Fibroblast of upper back skin (primary cell): ENCODE measurements around the gene PLB1.

Experiments
- DNase-seq: peaks from one replicate; pipeline ENCODE4 v3.0.0-alpha.2; 2013

The PLB1 gene

DNA sequence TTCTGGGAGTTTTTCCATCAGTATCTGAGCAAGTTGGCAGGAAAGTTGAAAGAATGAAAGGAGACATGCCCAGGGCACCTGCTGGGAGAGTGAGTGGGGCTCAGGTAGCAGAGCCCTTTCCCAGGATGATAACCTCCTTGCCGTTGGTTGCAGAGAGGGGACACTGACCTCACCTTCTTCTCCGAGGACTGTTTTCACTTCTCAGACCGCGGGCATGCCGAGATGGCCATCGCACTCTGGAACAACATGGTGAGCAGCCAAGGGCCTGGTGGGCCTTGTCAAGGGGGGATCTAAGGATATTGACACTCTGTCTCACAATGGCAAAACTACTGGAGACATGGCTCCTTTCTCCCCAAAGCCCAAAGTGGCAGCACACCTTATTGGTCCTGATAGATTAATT lies 136.9 kb downstream of the PLB1 start:
- no peak for DNase-seq

DNA sequence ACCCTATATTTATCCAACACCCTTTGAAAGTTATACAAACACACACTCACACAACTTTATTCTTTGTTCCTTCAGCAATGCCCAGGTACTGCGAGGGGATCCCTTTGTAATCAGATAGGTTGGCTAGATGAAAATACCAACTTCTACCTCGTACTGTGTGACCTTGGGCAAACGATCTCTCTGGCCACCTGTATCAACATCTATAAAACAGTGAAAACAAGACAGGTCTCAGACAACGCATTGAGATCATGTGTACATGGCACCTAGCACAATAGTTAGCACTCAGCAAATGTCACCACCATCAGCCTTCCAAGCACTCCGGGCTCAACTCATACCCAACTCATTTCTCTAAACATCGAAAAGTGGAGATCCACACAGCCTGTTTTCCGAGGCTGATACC lies 137.3 kb downstream of the PLB1 start:
- DNase-seq = no peak

DNA sequence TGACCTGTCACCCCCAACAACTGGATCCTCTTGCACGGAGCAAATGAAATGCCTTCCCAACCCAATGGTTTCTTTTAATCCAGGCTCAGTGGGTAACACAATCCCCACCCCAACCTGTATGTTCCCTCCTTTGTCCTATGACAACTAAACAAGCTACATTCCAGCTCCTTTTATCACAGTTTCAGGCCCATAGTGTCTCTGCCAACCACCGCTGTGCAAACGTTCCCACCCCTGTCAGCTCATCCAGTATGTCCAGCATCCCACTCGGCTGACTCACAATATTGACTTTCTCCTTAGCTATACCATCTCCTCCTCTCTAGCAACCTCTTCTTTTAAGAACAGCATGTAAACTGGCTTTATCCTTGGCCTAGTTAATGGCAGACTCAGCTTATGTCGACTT lies 137.9 kb downstream of the PLB1 start:
- DNase-seq = peak; percentile 76

DNA sequence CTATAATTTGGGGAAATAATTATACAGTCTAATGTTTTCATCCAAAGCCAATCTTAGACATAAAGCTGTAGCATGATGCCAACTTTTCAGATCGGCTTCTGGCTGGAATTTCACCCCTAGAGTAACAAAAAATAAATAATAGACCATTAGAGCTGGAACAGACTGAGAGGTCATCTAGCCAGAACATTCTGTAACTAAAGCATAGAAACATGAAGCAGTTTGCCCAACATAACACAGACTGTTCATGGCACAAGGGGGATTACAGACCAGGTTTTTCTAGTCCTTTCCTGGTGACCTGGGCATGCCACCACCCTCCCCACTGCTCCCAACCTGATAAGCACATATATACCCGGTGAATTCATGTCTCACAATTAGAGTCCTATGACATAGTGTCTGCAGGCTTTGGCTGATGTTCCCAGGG lies 139.3 kb downstream of the PLB1 start:
- no peak for DNase-seq

DNA sequence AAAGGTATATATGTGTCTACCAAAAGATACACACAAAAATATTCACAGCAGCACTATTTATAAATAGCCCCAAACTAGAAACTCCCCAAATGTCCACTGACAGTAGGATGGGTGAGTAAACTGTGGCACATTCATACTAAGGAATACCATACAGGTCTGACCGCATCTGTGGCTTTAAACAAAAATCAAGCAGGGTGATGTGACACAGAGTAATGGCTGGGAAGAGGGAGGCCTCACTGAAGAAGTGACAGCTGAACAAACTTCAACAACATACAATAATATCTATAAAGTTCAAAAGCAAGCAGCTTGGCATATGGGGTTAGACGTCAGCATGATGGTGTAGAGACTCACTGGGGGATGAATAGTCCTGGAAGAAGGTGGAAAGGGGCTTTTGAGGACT lies 140.6 kb downstream of the PLB1 start:
- DNase-seq = no peak

DNA sequence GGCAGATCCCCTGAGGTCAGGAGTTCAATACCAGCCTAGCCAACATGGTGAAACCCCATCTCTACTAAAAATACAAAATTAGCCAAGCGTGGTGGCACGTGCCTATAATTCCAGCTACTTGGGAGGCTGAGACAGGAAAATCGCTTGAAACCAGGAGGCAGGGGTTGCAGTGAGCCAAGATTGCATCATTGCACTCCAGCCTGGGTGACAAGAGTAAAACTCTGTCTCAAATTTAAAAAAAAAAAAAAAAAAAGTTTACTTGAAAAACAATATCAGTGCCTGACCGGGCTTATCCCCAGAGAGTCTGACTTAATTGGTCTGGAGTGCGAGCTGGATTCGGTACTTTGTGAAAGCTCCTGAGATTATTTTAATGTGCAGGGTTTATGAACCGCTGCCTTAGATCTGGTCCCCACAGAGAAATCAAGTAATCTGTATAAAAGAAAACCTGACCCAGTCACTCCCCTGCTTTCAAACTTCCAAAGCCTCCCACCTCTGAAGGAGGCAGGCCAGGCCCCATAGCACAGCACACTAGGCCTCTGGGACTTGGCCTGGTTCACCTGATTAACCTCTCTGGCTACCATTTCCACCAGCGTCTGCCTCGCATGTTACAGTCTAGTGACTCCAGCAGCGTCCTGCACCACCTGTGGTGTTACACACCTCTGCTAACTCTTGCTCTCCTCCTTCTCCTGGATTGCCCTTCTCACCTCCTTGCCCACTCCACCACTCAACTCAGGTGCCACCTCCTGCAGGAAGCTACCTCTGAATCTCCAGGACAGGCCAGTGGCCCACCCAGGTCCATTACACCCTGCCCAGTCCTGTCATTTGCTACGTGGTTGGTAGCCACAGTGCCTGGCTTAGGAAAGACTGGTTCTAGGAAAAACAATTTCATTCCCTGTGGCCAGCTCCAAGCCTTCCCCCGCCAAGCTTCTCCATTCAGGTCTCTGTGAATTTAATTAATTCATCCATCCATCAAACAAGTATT lies 141.5 kb downstream of the PLB1 start:
- no peak for DNase-seq

DNA sequence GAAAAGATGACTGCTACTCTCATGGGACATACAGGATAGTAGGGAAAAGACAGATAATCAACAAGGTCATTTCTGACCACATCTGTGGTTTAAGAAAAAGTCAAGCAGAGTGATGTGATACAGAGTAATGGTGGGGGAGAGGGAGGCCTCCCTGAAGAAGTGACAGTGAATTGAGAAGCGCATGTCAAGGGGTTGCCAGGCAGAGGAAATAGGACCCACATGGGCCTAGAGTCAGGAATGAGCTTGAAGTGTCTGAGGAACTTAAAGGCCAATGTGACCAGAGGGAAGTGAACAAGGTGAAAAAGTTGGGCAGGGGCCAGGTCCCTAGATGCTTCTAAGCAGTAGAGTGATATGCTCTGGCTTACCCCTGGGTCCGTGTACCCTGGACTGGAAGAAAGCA lies 142.2 kb downstream of the PLB1 start:
- no peak for DNase-seq

DNA sequence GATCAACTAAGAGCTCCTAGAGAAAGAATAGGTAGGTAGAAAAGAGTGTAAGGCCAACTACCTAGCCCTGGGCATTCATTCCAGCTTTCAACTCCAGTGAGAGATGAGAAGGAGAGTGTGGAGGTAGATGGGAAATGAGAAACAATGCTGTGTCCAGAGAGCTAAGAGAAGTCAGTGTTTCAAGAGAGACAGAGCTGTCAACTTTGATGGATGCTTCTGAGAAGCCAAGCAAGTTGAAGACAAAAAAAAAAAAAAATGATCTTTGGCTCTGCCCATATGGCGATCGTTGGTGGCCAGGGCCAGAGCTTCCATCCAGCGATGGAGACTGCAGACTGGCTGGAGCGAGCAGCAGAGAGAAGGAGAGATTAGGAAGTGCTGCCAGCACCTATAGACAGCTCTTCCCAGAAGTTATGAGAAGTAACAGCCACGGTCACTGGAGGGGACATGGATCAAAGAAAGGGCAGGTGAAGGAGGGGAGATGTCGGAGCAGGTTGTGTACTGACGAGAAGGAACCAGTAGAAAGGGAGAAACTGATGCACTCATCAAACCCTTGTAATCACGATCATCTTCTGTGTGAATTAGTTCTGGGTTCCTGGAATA lies 143.3 kb downstream of the PLB1 start:
- no peak for DNase-seq

DNA sequence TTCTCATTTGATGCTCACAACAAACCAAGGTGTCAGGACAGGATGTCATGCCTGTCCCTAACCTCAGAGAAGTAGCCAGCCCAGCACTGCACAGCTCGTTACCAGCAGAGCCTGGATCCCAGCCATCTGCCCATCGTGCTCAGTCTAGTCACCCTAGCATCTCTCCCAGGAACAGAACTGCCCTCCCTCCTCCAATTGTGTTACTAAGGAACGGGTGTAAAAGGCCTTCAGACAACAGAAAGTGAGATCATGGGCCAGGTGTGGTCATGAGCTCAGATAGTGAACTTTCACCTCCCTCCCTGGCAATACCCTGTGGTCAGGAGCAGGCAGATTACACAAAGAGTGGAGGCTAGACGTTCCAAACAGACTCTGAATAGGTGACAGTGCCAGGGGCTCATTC lies 144.0 kb downstream of the PLB1 start:
- DNase-seq = no peak

DNA sequence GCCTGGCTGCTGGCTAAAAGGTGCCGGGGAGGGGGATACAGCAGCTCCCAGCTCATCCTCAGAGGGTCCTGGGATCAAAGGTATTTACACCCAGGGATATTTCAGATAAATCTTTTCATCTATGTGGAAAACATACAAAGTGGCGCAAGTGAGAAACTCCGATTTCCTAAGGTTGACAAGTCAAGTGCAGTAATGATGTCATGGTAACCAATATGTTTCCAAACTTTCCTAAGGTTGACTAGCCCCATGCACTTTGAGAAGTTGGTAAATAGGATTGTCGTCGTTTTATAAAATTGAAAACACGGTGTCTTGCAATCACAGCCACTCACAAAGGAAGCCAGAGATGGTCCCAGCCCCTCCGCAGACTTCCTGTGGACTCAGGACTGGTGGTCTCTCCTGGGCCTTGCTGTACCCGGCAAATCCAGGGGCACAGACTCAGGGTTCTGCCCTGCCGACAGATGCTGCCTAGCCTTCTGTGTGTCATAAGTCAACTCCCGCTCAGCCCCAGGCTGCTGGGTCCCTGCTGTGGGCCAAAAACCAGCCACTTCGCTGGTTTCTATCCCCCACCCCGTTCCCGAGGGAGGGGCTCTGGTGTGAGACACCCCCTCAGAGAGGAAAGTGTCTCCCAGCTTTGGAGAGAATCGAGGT lies 144.5 kb downstream of the PLB1 start:
- no peak for DNase-seq

DNA sequence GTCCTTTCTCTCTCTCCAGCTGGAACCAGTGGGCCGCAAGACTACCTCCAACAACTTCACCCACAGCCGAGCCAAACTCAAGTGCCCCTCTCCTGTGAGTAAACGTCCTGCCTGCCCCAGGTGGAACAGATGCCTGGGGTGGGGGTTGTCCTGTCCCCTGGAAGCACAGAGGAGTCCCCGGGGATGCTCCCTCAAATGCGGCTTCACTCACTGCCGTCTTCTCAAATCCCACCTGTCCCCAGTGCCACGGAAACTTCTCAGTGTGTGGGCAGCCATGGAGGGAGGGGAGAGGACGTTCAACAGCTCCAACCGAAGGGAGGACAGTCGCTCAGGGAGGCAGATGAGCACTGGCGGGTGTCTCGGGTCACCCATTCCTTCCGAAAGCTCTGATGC lies 145.0 kb downstream of the PLB1 start:
- no peak for DNase-seq

DNA sequence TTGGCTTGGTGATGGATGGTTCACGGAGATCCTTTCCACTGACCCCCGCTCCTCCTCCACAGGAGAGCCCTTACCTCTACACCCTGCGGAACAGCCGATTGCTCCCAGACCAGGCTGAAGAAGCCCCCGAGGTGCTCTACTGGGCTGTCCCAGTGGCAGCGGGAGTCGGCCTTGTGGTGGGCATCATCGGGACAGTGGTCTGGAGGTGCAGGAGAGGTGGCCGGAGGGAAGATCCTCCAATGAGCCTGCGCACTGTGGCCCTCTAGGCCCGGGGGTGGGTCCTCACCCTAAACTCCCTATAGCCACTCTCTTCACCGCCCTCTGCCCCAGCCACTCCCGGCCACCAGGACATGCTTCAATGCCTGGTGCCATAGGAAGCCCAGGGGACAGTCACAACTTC lies 146.9 kb downstream of the PLB1 start:
- no peak for DNase-seq

DNA sequence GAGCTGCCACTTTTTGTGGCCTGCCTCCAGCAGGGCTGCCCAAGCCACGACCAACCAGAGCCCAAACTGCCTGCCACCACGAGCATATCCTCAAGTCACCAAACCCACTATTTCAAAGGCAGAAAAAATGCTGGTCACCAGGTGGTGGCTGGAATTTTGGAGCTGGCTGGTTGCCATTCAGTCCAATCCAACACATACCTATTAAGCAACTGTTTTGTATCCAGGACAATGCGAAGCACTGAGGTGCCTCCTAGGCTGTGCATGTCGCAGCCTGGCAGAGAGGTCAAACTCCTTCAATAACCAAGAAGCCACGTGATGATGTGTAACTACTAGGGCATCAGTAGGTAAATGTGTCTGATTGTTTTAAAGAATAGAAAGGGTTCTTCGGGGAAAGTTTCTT lies 147.5 kb downstream of the PLB1 start:
- no peak for DNase-seq

DNA sequence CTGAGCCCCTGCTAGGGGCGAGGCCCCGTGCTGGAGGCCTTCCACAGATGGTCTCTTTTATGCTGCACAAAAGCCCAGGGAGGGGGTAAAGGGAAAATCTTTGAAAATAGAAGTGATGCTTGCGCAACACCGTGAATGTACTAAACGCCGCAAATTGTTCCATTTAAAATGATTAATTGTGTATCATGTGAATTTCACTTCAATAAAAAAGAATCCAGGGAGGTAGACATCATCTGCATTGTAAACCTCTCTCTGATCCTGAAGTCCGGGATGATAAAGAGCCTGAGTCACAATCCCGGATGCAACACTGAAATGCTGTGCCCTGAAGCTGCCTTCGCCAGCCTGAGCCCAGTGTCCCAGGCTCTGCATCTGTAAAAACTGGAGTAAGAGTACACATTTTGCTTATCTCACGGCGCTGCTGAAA lies 148.1 kb downstream of the PLB1 start:
- DNase-seq = peak; percentile 84

DNA sequence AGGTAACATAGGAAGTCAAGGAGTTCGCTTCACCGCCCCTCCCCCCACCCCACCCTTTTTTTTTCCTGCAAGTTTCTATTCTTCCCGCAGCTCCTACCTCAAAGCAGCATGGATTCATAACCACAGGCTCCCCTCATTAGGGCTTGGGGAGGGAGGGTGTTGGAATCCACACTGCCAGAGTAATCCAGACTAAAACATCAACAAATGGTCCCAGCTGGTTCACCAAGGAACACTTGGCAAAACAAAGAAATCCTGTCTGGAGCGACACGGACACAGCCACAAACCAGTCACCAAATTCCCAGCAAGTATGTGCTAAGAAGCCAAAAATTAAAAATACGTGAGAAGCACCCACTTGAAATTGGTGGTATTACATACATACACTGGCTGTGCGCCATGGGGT lies 148.9 kb downstream of the PLB1 start:
- DNase-seq = peak; percentile 57

DNA sequence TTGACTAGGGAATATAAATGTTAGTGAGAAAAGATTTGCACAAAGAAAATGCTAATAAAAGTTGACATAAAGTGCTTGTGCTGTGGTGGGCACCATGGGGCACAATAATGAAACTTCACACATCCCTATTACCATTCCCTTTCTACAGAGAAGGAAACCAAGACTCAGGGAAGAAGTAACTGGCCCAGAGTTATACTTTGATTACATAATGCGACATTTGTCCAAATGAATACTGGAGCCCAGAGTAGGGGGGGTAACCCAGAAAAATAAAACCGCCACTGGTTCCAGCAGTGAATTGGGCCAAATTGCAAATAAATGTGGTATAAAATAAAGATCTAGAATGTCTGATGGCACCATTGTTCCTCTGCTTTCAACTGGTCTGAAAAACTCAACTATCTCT lies 149.7 kb downstream of the PLB1 start:
- no peak for DNase-seq

DNA sequence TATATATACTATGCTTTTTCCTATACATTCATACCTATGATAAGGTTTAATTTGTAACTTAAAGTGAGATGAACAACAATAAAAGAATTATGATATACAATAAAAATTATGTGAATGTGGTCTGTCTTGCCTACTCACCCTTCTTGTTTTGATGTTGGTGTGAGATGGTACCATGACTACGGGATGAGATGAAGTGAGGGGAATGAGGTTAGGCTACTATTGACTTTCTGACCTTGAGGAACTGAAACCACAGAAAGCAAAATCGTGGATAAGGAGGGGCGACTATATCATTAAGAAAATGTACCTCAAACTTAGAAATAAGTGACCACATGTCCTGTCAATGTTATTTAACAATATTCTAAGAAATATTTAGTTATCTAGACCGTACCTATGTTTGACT lies 151.8 kb downstream of the PLB1 start:
- no peak for DNase-seq

DNA sequence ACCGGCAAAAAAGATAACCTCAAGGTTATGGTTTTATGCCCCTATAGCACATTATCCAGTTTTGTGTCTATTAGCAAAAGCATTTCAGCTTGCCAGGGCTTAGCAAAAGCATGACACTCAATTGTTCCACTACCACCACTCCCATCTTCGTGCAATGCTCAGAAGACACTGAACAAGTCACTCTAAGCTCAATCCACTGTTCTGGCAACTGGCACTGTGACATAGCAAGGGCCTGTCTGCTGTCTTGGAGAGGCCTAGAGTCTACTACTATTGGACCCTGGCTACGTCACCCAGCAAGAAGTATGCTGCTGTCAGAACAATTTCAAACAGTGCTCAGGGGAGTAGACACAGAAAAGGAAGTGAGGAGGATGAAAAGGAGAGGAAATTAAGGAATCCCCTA lies 152.3 kb downstream of the PLB1 start:
- DNase-seq = no peak

DNA sequence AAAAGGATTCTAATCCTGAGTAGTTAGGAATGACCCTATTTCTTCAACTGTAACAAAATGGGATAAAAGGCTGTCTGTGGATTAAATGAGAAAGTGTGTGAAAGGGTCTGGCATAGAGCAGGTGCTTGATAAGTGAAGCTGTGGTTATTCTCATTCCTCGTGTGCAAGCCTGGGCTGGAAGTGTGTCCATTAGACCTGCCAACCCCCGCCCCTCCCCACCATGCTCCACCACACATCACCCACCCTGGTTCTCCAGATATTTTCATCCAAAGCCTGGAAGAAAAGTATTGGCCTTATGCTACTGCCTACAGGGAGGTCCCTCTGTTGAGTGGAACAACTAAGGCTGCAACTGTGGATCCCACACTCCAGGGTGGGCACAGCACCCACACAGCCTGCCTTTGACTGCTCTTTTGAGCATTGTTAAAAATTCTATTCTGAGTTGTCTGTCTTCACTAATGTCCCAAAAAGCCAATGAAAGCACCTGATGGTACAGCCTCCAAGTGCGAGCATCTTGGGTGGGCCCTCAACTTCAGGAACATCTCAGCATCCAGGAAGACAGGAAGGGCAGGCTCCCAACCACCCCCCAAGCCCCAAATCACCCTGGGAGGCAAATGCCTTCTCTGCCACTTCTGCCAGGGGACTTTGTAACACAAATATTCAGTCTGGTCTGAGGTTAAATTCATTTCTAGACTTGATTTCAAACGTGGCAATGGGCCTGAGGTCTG lies 153.0 kb downstream of the PLB1 start:
- DNase-seq = no peak

DNA sequence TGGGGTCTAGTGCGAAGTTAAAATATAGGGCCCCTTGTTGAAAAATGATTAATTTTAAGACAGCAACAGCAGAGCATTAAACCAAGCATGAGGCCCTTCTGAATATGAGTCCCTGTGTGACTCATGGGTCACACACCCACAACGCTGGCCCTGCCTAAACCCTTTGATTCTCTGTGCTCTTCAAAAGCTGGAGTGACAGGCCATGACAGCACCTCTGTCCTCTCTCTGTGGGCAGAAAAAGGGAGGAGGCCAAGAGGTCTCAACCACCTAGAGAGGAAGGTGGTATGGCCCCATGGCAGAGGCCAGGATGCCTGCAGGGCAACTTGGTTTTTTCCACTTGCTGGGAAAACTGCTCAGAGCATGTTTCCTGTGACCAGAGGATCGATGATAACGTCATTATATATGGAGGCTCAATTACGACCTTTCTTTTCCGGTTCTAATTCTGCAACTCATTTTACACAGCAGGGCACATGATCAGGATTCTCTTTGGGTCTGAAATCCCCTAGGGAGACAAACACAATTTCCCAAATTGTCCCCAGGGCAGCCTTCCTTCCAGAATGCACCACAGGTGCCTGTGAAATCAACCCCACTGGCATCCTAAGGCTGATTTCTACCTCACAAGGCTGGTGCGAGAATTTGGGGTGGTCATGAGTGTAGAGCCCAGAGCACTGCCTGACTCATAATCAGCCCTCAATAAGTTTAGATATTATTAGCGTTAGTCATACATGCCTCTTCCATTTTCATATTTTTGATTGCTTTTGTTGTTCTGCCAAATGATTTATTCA lies 153.8 kb downstream of the PLB1 start:
- no peak for DNase-seq

DNA sequence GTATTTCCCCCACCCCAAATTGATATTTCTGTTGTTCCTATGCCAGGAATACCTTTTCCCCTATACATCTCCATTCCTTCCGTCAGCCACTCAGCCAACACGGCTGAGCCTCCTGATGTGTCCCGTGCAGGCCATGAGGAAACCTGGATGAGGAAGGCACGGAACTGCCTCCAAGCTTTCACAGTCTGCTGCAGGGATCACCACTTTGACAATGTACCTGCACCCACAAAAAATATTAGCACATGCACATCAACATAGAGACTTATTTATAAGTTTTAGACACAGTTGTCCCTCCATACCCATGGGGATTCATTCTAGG lies 154.4 kb downstream of the PLB1 start:
- no peak for DNase-seq

DNA sequence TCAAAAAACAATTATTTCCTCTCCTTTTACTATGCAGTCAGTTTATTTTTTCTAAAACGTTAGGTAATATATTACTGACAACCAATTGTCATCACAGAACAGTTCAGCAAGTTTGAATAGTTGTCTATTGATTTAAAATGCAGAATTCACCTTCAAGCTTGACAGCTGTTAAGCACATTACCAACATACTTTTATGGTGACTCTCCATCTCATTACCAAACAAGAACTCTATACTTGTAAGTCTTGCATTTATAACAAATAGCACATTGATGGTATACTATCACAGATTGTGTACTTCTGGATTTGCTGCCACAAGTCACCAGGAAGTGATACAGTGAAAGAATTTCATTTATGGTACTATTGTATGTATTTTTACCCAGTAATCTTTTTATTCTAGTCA lies 156.4 kb downstream of the PLB1 start:
- peak; percentile 77 for DNase-seq
